ENCODE data around the gene MALAT1. TPM values are rescaled to one million over a fixed set of nuclear protein-coding genes. Genes with fewer than 3 reads are reported as not detected.

MALAT1 gene
- total and polyA plus RNA-seq, 2 of the 13 experiments (the other 11 are each of a cell fraction or from before 2014, with no cell fraction given), result 143 to 1,237 TPM

- TF ChIP-seq PLRG1 (conservative IDR thresholded peaks at IDR 0.05) (no peak), ZSCAN9 (CRISPR knock-in tag; IDR thresholded peaks at IDR 0.05; ENCODE audit: borderline replicate concordance) (no peak), ZNF773 (CRISPR knock-in tag; IDR thresholded peaks at IDR 0.05; ENCODE audit: borderline replicate concordance) (no peak), ZNF468 (CRISPR knock-in tag; IDR thresholded peaks at IDR 0.05) (no peak), ZNF501 (CRISPR knock-in tag; IDR thresholded peaks at IDR 0.05) (peak; percentile 86), GLMP (CRISPR knock-in tag; IDR thresholded peaks at IDR 0.05; ENCODE audit: borderline replicate concordance) (no peak), ZNF784 (CRISPR knock-in tag; IDR thresholded peaks at IDR 0.05; ENCODE audit: borderline replicate concordance) (0 out of 2 replicates have a peak, but pooled peaks have one; percentile 45), DPF2 (CRISPR knock-in tag; IDR thresholded peaks at IDR 0.05; ENCODE audit: borderline replicate concordance, low read depth) (no peak), TIGD3 (CRISPR knock-in tag; IDR thresholded peaks at IDR 0.05; ENCODE audit: borderline replicate concordance) (no peak; the same call in 1 of the 2 replicates), ZBTB14 (CRISPR knock-in tag; IDR thresholded peaks at IDR 0.05) (no peak), ZNF234 (CRISPR knock-in tag; conservative IDR thresholded peaks at IDR 0.05) (no peak), ZNF329 (CRISPR knock-in tag; IDR thresholded peaks at IDR 0.05; ENCODE audit: low read depth) (peak; percentile 78; the same call in 1 of the 2 replicates), BRF2 (CRISPR knock-in tag; IDR thresholded peaks at IDR 0.05) (peak; percentile 82; the same call in 1 of the 2 replicates), ZNF619 (CRISPR knock-in tag; IDR thresholded peaks at IDR 0.05) (peak; percentile 43; the same call in 1 of the 2 replicates), TEAD2 (CRISPR knock-in tag; IDR thresholded peaks at IDR 0.05) (no peak), NR2C2 (CRISPR knock-in tag; IDR thresholded peaks at IDR 0.05; ENCODE audit: borderline replicate concordance) (peak; percentile 96), REL (CRISPR knock-in tag; conservative IDR thresholded peaks at IDR 0.05) (peak; percentile 82; the same call in 1 of the 2 replicates), ZSCAN22 (CRISPR knock-in tag; IDR thresholded peaks at IDR 0.05) (no peak), IKZF4 (CRISPR knock-in tag; IDR thresholded peaks at IDR 0.05; ENCODE audit: borderline replicate concordance, low read depth, not compliant biosample characterization) (no peak), ZSCAN5A (CRISPR knock-in tag; IDR thresholded peaks at IDR 0.05; ENCODE audit: borderline replicate concordance) (peak; percentile 79; the same call in 1 of the 2 replicates), ZBTB7A (CRISPR knock-in tag; IDR thresholded peaks at IDR 0.05) (0 out of 2 replicates have a peak, but pooled peaks have one; percentile 50)
These were observed 21.5 kb upstream of the MALAT1 start (continued) for GRCh38 chr11:65477149-65477965.

Data from HepG2 (cell line).